ENCODE measurements around the gene ANKRD36. TPM values are rescaled to one million over a fixed set of nuclear protein-coding genes. Genes with fewer than 3 reads are reported as not detected.
"Not testable (repeated sequence)": the region's sequence is repeated elsewhere in the genome, so short reads cannot be mapped to it uniquely, and the experiment has no call there.

Gene ANKRD36
- total RNA-seq, 1 experiment from 2014 or later = 16.5 TPM

DNA sequence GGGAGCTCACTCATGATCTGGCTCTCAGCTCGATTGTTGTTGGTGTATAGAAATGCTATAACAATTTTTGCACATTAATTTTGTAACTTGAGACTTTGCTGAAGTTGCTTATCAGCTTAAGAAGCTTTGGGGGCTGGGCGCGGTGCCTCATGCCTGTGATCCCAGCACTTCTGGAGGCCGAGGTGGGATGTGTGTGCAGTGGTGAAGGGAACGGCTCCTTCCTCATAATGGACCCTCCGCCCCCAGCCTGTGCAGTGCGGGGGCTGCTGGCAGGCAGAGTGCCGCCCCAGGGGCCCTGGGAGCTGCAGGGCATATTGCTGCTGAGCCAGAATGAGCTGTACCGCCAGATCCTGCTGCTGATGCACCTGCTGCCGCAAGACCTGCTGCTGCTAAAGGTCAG, 32.1 kb upstream of the ANKRD36 start:
- ATAC-seq; RAD21 ChIA-PET (ENCODE audit: low non-redundant PET in 1 of 2, low total read pairs in 2 of 2, uncharacterized antibody in 2 of 2, unreplicated experiment in 2 of 2); H3K36me3 ChIP-seq (ENCODE audit: control insufficient read depth in 1 of 2, insufficient read depth in 2 of 2, low read length in 2 of 2); H3K9me2 ChIP-seq (ENCODE audit: insufficient read depth); H3K27me3 ChIP-seq (ENCODE audit: insufficient read depth, low read length); H3K27ac ChIP-seq (ENCODE audit: low read depth, low read length); H4K20me1 ChIP-seq (ENCODE audit: insufficient read depth); intact Hi-C loops (cut with micrococcal nuclease); CTCF ChIA-PET; DNase-seq (ENCODE audit: low read depth, low spot score); H3K9me3 ChIP-seq (ENCODE audit: control insufficient read depth in 1 of 2, insufficient read depth in 1 of 2, low read depth in 1 of 2, low read length in 2 of 2); H3K9ac ChIP-seq (ENCODE audit: low read length); H3K4me1 ChIP-seq (ENCODE audit: control insufficient read depth in 1 of 2, insufficient read depth in 2 of 2, low read length in 2 of 2); H3K4me2 ChIP-seq (ENCODE audit: low read length); H3K4me3 ChIP-seq (replicated peaks in 1 of 2; ENCODE audit: low read depth in 1 of 2, low read length in 2 of 2); BruUV-seq (replicated peaks); H3K79me2 ChIP-seq (ENCODE audit: insufficient read depth, low read length); H2AFZ ChIP-seq (ENCODE audit: low read depth, low read length, poor library complexity, severe bottlenecking); POLR2A ChIA-PET: not testable (repeated sequence)

DNA sequence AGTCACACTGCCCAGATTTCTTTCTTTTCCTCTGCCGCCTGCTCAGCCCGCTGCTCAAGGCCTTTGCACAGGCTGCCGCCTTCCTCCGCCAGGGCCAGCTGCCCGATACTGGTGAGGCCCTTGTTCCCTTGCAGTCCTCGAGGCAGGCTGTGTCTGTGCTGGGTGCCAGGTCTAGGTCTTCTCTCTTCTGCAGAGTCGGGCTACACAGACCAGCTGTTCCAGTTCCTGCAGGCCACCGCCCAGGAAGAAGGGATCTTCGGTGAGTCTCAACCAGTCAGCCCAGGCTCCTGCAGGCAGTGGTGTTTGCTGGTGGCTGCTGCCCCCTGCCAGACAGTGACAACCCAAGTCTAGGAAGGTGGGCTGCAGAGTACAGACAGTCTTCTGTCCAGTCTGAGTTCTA, 30.7 kb upstream of the ANKRD36 start:
- RAD21 ChIA-PET (ENCODE audit: low non-redundant PET in 1 of 2, low total read pairs in 2 of 2, uncharacterized antibody in 2 of 2, unreplicated experiment in 2 of 2); H3K27me3 ChIP-seq (ENCODE audit: insufficient read depth, low read length); ATAC-seq; CTCF ChIA-PET; H3K9me2 ChIP-seq (ENCODE audit: insufficient read depth); H2AFZ ChIP-seq (ENCODE audit: low read depth, low read length, poor library complexity, severe bottlenecking); BruUV-seq (replicated peaks); H3K9me3 ChIP-seq (ENCODE audit: control insufficient read depth in 1 of 2, insufficient read depth in 1 of 2, low read depth in 1 of 2, low read length in 2 of 2); H3K4me3 ChIP-seq (replicated peaks in 1 of 2; ENCODE audit: low read depth in 1 of 2, low read length in 2 of 2); H3K4me1 ChIP-seq (ENCODE audit: control insufficient read depth in 1 of 2, insufficient read depth in 2 of 2, low read length in 2 of 2); H3K9ac ChIP-seq (ENCODE audit: low read length); POLR2A ChIA-PET; H3K36me3 ChIP-seq (ENCODE audit: control insufficient read depth in 1 of 2, insufficient read depth in 2 of 2, low read length in 2 of 2); intact Hi-C loops (cut with micrococcal nuclease); H3K79me2 ChIP-seq (ENCODE audit: insufficient read depth, low read length); H4K20me1 ChIP-seq (ENCODE audit: insufficient read depth); H3K27ac ChIP-seq (ENCODE audit: low read depth, low read length); DNase-seq (ENCODE audit: low read depth, low spot score); H3K4me2 ChIP-seq (ENCODE audit: low read length): not testable (repeated sequence)
- TF ChIP-seq RAD21 (IDR thresholded peaks at IDR 0.05; ENCODE audit: low read depth) = 0 out of 2 replicates have a peak, but pooled peaks have one; percentile 11

DNA sequence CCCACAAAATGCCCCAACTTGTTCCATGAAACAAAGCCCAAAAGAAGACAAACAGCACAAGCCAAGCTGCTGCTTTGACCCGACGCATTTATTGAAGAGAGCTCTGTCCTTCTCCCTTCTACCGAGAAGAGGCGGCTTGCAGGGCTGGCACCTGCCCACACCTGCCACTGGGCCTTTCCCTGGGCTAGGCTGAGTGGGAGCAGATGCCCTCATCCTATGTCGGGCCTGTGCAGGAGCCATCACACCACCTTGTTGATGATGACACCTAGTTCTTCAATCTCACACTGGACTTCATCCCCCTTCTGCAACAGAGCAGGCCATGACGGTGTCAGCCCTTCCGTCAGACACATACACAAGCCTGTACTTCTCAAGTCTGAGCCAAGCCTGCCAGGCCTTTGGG, 29.4 kb upstream of the ANKRD36 start:
- H3K4me2 ChIP-seq (ENCODE audit: low read length); ATAC-seq; H3K36me3 ChIP-seq (ENCODE audit: control insufficient read depth in 1 of 2, insufficient read depth in 2 of 2, low read length in 2 of 2); H3K79me2 ChIP-seq (ENCODE audit: insufficient read depth, low read length); DNase-seq (ENCODE audit: low read depth, low spot score); intact Hi-C loops (cut with micrococcal nuclease); H3K4me3 ChIP-seq (replicated peaks in 1 of 2; ENCODE audit: low read depth in 1 of 2, low read length in 2 of 2); POLR2A ChIA-PET; CTCF ChIA-PET; H2AFZ ChIP-seq (ENCODE audit: low read depth, low read length, poor library complexity, severe bottlenecking); H4K20me1 ChIP-seq (ENCODE audit: insufficient read depth); H3K27me3 ChIP-seq (ENCODE audit: insufficient read depth, low read length); H3K27ac ChIP-seq (ENCODE audit: low read depth, low read length); RAD21 ChIA-PET (ENCODE audit: low non-redundant PET in 1 of 2, low total read pairs in 2 of 2, uncharacterized antibody in 2 of 2, unreplicated experiment in 2 of 2); H3K9me2 ChIP-seq (ENCODE audit: insufficient read depth); BruUV-seq (replicated peaks); H3K9me3 ChIP-seq (ENCODE audit: control insufficient read depth in 1 of 2, insufficient read depth in 1 of 2, low read depth in 1 of 2, low read length in 2 of 2); H3K4me1 ChIP-seq (ENCODE audit: control insufficient read depth in 1 of 2, insufficient read depth in 2 of 2, low read length in 2 of 2); H3K9ac ChIP-seq (ENCODE audit: low read length): not testable (repeated sequence)

DNA sequence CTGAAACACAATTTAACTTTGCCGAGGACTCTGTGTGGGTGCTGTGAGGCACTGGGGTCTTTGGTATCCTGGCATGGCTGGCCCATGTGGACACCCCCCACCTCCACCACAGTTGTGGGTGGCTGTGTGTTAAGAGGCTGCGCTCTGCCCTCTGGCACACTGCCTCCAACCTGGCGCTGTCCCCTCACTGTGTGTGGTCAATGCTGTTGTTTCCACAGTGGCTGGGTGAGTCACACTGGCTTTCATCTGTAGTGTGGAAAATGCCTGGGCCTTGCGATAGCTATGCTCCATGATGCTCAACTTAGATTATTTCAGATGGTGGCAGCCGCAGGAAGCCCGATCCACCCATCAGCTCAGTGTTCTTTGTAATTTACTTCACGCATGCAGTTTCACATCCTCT, 27.9 kb upstream of the ANKRD36 start:
- H3K9me3 ChIP-seq (ENCODE audit: control insufficient read depth in 1 of 2, insufficient read depth in 1 of 2, low read depth in 1 of 2, low read length in 2 of 2); H3K9ac ChIP-seq (ENCODE audit: low read length); RAD21 ChIA-PET (ENCODE audit: low non-redundant PET in 1 of 2, low total read pairs in 2 of 2, uncharacterized antibody in 2 of 2, unreplicated experiment in 2 of 2); H3K36me3 ChIP-seq (ENCODE audit: control insufficient read depth in 1 of 2, insufficient read depth in 2 of 2, low read length in 2 of 2); CTCF ChIA-PET; H3K4me1 ChIP-seq (ENCODE audit: control insufficient read depth in 1 of 2, insufficient read depth in 2 of 2, low read length in 2 of 2); H2AFZ ChIP-seq (ENCODE audit: low read depth, low read length, poor library complexity, severe bottlenecking); H3K4me3 ChIP-seq (replicated peaks in 1 of 2; ENCODE audit: low read depth in 1 of 2, low read length in 2 of 2); H3K27me3 ChIP-seq (ENCODE audit: insufficient read depth, low read length); H3K27ac ChIP-seq (ENCODE audit: low read depth, low read length); H3K9me2 ChIP-seq (ENCODE audit: insufficient read depth); intact Hi-C loops (cut with micrococcal nuclease); BruUV-seq (replicated peaks); H3K79me2 ChIP-seq (ENCODE audit: insufficient read depth, low read length); DNase-seq (ENCODE audit: low read depth, low spot score); H4K20me1 ChIP-seq (ENCODE audit: insufficient read depth); H3K4me2 ChIP-seq (ENCODE audit: low read length): not testable (repeated sequence)
- POLR2A ChIA-PET = interaction anchor here (0.6 kb wide), 1 partner anchor 750 kb away, joined by 5 read pairs; the partner anchor contains the start of gene NCAPH
- ATAC-seq = peak; percentile 25; the same call in 1 of the 2 replicates

DNA sequence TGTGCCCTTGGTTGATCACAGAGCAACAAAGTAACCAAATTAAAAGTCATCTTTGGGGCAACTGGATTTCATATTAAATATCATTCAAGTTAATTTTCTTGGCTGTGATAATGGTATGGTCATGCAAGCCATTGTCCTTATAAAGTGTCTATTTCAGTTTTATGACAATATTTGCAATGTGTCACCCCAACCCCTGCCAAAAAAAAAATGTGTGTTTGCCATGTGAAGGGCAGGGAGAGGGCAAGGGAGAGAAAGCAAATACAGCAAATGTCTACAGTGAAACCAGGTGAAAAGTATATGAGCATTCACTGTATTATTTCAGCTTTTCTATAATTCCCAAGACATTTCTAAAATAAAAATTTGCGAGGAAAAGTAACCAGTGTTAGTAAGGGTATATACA, 24.2 kb upstream of the ANKRD36 start:
- H3K9me2 ChIP-seq (ENCODE audit: insufficient read depth); ATAC-seq; H2AFZ ChIP-seq (ENCODE audit: low read depth, low read length, poor library complexity, severe bottlenecking); H3K27ac ChIP-seq (ENCODE audit: low read depth, low read length); CTCF ChIA-PET; RAD21 ChIA-PET (ENCODE audit: low non-redundant PET in 1 of 2, low total read pairs in 2 of 2, uncharacterized antibody in 2 of 2, unreplicated experiment in 2 of 2); H3K9ac ChIP-seq (ENCODE audit: low read length); H3K27me3 ChIP-seq (ENCODE audit: insufficient read depth, low read length); POLR2A ChIA-PET; BruUV-seq (replicated peaks); DNase-seq (ENCODE audit: low read depth, low spot score); intact Hi-C loops (cut with micrococcal nuclease); H3K36me3 ChIP-seq (ENCODE audit: control insufficient read depth in 1 of 2, insufficient read depth in 2 of 2, low read length in 2 of 2); H3K4me1 ChIP-seq (ENCODE audit: control insufficient read depth in 1 of 2, insufficient read depth in 2 of 2, low read length in 2 of 2); H3K9me3 ChIP-seq (ENCODE audit: control insufficient read depth in 1 of 2, insufficient read depth in 1 of 2, low read depth in 1 of 2, low read length in 2 of 2); H4K20me1 ChIP-seq (ENCODE audit: insufficient read depth); H3K4me3 ChIP-seq (replicated peaks in 1 of 2; ENCODE audit: low read depth in 1 of 2, low read length in 2 of 2); H3K79me2 ChIP-seq (ENCODE audit: insufficient read depth, low read length); H3K4me2 ChIP-seq (ENCODE audit: low read length): not testable (repeated sequence)
